ENCODE results near the gene XXYLT1. TPM values are rescaled to one million over a fixed set of nuclear protein-coding genes. Genes with fewer than 3 reads are reported as not detected.

Gene XXYLT1
- total and polyA plus RNA-seq, 12 donors: 2.2 to 7.2 (median 3.6) TPM

DNA sequence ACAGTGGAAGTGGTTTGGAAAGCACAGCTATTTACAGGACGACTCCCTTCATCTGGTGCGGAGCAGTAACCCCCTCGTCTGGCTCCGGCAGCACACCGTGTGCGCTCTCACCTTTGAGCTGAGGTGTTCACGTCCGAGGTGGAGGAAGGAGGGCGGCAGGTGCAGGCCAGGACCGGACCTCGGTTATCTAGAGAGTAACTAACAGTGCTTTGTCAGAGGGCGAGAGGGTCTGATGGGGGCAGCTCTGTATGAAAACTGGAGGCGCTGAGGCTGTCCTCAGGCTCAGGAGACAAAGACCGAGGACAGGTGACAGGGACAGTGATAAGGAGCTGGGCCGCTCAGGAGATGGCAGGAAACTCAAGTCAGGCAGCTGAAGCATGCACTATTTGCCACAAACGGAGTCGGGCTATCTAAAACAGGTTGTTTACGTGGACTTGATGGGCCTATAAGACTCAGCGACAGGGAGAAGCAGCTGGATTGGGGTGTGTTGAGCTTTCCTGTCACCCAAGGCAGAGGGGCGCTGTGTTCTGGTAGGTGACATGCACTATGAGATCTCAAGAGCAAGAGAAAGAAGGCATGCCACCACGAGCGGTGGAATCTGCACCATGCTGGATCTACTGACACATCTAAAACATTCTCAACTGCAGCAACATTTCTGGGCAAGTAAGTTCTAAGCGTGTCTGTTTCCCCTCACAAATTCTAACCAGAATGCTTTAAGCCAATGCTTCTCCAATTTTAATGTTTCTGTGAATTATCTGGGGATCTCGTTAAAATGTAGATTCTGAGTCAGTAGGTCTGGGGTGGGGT lies 155.2 kb downstream of the XXYLT1 start:
- Histone ChIP-seq H3K4me1 (peaks cover 3 to 48% (median 24%) of the 10 kb centered on the region in 9 donors), H3K36me3 (no peaks in the 10 kb centered on the region), H3K9me3 (no peaks in the 10 kb centered on the region), H3K27ac (no peak overlapping the region), H3K4me3 (no peak overlapping the region), H3K27me3 (no peaks in the 10 kb centered on the region)
- DNase-seq (no peak), ATAC-seq (no peak)
- TF ChIP-seq, protein P1, sequence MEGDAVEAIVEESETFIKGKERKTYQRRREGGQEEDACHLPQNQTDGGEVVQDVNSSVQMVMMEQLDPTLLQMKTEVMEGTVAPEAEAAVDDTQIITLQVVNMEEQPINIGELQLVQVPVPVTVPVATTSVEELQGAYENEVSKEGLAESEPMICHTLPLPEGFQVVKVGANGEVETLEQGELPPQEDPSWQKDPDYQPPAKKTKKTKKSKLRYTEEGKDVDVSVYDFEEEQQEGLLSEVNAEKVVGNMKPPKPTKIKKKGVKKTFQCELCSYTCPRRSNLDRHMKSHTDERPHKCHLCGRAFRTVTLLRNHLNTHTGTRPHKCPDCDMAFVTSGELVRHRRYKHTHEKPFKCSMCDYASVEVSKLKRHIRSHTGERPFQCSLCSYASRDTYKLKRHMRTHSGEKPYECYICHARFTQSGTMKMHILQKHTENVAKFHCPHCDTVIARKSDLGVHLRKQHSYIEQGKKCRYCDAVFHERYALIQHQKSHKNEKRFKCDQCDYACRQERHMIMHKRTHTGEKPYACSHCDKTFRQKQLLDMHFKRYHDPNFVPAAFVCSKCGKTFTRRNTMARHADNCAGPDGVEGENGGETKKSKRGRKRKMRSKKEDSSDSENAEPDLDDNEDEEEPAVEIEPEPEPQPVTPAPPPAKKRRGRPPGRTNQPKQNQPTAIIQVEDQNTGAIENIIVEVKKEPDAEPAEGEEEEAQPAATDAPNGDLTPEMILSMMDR (IDR thresholded peaks at IDR 0.05): no peak
- intact Hi-C loops (cut with DNase I): loop anchor here in 5 of 10 donors (5.0 kb wide), 3 partner anchors 36 to 141 kb away; no protein-coding TSS in a partner anchor
- WGBS, 2 donors: 88 to 91% methylated on average over 24 of the region's 24 CpGs

DNA sequence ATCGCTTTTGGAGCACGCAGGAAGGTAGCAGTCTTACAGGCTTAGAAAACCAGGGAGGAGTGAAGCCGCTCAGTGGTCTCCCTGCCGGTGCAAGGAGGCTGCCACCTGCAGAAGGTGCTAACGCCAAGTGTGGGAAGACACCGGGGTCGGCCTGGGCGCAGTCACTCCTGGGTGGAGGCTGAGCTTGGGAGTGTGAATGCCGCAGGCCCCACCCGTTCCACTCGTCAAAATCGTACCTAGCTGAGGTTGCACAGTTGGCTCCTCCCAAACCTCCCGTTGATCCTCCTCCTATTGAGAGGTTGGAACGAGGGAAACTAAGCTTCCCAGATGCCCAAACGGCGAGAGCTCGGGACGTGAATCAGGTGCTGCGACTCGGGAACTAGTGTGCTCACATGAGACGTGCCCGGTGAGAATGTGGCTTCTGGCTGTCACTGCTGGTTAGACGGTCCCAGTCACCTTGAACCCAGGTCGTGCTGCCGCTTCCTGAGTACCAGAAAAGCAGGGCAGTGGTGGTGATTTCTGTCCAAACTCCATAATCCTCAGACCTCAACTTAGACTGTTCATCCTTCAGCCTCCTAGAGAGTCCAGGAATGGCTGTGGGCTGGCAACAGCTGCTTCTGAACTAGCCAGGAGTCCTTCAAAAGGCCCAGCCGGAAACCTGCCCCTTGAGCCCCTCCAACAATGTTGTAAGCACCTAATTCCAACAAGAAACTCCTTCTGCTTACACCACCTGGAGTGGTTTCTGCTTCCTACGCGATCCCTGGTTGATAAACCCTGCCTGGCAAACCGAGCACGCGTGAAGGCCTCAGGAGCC lies 156.0 kb downstream of the XXYLT1 start:
- intact Hi-C loops (cut with DNase I): loop anchor here in 6 of 10 donors (5.0 kb wide), 3 partner anchors 37 to 142 kb away; no protein-coding TSS in a partner anchor
- H3K4me3 ChIP-seq: no peak overlapping the region
- H3K36me3 ChIP-seq: no peaks in the 10 kb centered on the region
- H3K27me3 ChIP-seq: no peaks in the 10 kb centered on the region
- DNase-seq (no peak), ATAC-seq (no peak)
- H3K9me3 ChIP-seq: no peaks in the 10 kb centered on the region
- peaks cover under 1 to 44% (median 24%) of the 10 kb centered on the region in 9 donors for H3K4me1 ChIP-seq
- 94% methylated on average over 31 of the region's 31 CpGs for WGBS, 2 donors
- no peak overlapping the region for H3K27ac ChIP-seq
- TF ChIP-seq, protein P1 (IDR thresholded peaks at IDR 0.05): no peak

- Histone ChIP-seq H3K9me3 (no peaks in the 10 kb centered on the region), H3K36me3 (no peaks in the 10 kb centered on the region), H3K27me3 (no peaks in the 10 kb centered on the region), H3K4me1 (peaks cover 0 to 34% (median 20%) of the 10 kb centered on the region in 9 donors), H3K4me3 (no peak overlapping the region), H3K27ac (no peak overlapping the region)
- TF ChIP-seq, protein P1 (IDR thresholded peaks at IDR 0.05): no peak
- no peak for DNase-seq
- no peak for ATAC-seq
- WGBS, 2 donors: 87 to 89% methylated on average over 14 of the region's 14 CpGs
- intact Hi-C loops (cut with DNase I): loop anchor here in 1 of 10 donors (5.0 kb wide), 1 partner anchor 144 kb away; no protein-coding TSS in a partner anchor
These were observed 157.2 kb downstream of the XXYLT1 start for GRCh38 chr3:195113536-195114425.
